HT-29 (cell line): Measurements from ENCODE around the gene C16orf46. TPM values are rescaled to one million over a fixed set of nuclear protein-coding genes. Genes with fewer than 3 reads are reported as not detected.
"Not testable (repeated sequence)": the region's sequence is repeated elsewhere in the genome, so short reads cannot be mapped to it uniquely, and the experiment has no call there.

Experiments used
- DNase-seq: peaks from one replicate; pipeline ENCODE4 v3.0.0-alpha.2; 2015; ENCODE audit warnings: low spot score
- total RNA-seq: library from RNA; depleted of rRNA; stranded (reverse); fragments of >200 nt; shearing (Covaris generic); gene quantifications from 2 replicates; pipeline ENCODE4 v1.2.3, GENCODE V29; 2014; rRNA removed

The C16orf46 gene
- total RNA-seq, result 2.4 TPM in 1 of 2 replicates, not detected in the other

DNA sequence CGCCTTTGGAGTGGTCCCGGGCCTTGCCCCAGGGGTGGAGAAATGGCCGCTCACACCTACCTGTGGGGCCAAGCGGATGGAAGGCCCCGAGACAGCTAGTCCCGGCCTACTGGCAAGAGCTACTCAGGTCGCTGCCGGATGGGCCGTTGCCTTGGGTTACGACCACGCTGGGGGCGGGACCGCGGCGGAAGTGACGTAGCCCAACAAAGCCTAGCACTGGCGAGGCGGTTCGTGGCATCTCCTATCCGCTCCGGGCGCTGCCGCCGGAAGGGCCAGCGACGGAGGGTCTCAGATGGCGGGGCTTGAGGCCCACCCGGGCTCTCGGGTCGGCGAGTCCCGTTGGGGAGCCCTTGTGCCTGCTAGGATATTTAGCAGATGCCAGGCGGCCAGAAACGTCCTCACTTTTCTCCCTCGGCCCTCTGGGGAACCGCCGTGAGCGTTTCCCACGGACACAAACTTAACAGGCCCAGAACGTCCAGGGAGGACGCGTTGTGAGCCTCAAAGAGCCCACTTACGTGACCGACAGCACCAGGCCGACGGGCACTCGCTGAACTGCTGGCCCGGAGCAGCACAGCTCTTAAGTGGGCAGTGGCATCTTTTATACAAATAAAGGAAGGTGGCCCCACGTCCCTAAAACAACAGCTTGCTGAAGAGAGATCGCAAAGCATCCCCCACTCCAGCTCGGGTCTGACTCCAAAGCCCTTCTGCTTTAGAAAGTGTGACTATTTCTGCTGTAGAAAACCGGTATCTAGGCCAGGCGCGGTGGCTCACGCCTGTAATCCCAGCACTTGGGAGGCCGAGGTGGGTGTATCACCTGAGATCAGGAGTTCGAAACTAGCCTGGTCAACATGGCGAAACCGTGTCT lies at the start of gene C16orf46:
Gene C16orf46, minus strand, starts transcription at position 163 of the 865 bp plus-strand sequence. CDS start 13,283 bp downstream, outside the sequence.
- DNase-seq, result peak; percentile 96

GRCh38 chr16:81123092-81123852 lies 46.2 kb upstream of the C16orf46 start:
- DNase-seq, result no peak

DNA sequence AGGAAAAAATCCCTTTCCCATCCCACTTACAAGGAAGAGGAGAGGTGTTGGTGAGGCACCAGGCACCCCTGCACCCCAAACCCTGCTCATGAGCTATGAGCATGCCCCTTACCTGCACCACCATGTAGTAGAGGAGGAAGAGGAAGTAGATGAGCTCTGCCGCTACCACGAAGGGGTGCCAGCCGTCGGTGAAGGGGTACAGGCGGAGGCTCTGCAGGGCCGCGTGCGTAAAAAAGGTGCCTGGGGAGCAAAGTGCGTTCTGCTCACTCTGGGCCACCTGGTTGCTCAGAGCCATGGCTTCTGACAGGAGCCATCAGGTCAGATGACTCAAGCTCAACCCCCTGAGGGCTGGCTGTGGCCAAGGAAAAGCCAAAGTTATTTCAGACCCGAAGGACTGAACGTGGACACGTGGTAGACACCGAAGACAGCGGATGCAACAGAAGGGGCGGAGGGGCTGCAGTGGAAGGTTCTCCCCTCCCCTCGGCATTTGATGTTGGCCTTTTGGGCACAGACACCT lies 44.5 kb upstream of the C16orf46 start:
- no peak for DNase-seq

DNA sequence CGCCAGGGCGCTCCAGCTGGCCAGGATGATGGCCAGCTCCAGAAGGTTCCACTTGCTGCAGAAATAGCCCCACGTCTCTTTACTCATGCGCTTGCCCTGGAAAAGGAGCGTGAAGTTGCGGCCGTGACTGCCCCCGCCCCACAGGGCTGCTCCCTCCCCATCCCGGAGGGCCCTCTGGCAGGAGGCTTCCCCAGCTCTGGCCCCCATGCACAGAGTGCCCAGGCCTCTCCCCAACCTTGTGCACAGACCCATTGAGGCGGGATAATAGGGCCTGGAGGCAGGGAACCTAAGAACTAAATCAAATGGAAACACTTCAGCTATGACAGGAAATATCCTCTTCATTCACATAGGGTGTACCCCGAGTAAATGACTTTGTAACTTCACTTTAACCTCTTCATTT lies 40.4 kb upstream of the C16orf46 start:
- no peak for DNase-seq

DNA sequence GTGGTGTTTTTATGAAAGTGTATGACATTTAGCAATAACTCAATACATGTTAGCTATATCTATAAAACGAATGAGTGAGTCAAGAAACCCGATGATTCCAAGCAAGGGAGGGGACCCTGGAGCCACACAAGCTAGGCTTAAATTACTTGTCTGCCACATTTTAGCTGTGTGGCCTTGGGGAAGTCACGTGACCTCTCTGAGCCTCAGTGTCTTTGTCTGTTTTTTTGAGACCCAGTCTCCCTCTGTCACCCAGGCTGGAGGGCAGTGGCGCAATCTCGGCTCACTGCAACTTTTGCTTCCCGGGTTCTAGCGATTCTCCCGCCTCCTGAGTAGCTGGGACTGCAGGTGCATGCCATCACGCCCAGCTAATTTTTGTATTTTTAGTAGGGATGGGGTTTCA lies 39.2 kb upstream of the C16orf46 start:
- DNase-seq, result no peak

GRCh38 chr16:81112453-81112852 lies 35.4 kb upstream of the C16orf46 start:
- no peak for DNase-seq

DNA sequence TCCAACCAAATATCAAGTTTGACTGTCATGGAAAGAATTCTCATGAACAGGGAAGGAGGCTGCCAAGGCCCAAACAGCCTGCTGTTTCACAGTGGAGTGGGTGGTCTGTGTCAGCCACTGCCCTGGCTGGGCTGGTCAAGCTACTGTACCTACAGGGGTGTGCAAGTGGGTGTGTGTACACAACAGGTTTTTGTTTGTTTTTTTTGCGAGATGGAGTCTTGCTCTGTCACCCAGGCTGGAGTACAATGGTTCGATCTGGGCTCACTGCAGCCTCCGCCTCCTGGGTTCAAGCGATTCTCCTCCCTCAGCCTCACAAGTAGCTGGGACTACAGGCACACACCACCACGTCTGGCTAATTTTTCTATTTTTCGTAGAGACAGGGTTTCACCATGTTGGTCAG lies 32.2 kb upstream of the C16orf46 start:
- not testable (repeated sequence) for DNase-seq

- DNase-seq, result no peak
These were observed 30.5 kb upstream of the C16orf46 start for GRCh38 chr16:81107511-81107910.

GRCh38 chr16:81106826-81107503 lies 29.9 kb upstream of the C16orf46 start:
- no peak for DNase-seq

DNA sequence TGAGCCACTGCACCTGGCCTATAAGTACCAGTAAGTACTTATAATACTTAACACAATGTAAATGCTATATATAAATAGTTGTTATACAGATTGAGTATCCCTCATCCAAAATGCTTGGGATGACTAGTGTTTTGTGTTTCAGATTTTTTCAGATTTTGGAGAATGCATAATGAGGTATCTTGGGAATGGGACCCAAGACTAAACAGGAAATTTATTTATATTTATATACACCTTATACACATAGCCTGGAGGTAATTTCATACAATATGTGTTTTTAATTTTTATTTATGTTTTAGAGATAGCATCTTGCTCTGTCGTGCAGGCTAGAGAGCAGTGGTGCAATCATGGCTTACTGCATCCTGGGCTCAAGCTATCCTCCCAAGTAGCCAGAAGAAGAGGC lies 28.9 kb upstream of the C16orf46 start:
- no peak for DNase-seq

GRCh38 chr16:81101702-81102101 lies 24.7 kb upstream of the C16orf46 start:
- DNase-seq, result no peak

DNA sequence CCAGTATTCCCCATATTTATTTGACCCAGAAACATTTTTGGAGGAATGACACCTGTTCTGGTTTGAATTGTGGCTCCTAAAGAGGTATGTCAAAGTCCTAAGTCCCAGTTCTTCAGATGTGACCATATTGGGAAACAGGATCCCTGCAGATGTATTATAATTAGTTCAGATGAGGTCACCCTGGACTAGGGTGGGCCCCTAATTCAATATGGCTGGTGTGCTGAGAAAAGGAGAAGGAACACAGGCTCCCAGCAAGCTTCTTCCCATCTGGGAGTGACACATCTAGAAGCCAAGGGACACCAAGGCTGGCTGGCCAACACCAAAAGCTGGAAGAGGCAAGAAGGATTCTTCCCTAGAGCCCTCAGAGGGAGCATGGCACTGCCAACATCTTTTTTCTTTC lies 22.9 kb upstream of the C16orf46 start:
- DNase-seq, result no peak

- DNase-seq, result peak; percentile 9
These were observed 20.2 kb upstream of the C16orf46 start for GRCh38 chr16:81097230-81097629.

DNA sequence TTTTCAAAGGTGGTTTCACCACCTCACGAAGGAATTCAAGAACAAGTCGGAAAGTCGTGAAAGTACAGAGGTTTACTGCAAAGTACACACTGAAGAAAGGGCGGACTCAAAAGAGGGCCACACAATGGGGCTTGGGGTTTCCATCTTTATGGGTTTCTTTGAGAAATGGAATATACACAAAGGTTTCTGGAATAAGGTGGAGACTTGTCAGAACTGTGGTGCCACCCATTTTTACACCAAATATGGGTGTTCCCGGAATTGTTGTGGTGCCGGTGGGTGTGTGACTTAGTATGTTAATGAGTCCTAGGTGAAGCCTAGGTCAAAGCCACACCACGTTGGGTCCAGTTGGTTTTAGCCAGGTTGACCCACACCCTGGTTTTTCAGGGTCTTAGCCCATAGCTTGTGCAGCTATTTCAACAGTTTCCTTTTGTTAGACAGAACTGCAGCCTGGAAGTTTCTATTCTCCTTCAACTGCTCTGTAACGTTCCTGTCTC lies 19.7 kb upstream of the C16orf46 start:
- no peak for DNase-seq

- DNase-seq, result peak; percentile 97
These were observed 19.1 kb upstream of the C16orf46 start, which contains the start of gene GCSH for GRCh38 chr16:81095953-81096714. Gene GCSH, minus strand, starts transcription at chr16:81096395. Its CDS starts 117 bp downstream, at chr16:81096278.

DNA sequence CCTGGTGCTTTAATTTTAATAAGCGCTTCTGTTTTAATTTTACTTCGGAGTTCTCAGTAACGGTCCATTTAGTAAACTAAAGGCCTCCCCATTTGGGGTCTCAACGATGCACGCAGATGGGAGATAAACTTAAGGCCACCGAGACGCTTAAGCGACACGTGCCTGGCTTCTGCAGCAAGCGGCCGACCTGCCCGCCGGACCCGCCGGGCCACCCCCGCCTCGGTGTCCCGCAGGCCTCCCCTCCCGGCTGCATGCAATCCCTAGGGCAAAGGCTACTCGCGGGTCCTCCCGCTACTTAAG lies 18.6 kb upstream of the C16orf46 start:
- no peak for DNase-seq

DNA sequence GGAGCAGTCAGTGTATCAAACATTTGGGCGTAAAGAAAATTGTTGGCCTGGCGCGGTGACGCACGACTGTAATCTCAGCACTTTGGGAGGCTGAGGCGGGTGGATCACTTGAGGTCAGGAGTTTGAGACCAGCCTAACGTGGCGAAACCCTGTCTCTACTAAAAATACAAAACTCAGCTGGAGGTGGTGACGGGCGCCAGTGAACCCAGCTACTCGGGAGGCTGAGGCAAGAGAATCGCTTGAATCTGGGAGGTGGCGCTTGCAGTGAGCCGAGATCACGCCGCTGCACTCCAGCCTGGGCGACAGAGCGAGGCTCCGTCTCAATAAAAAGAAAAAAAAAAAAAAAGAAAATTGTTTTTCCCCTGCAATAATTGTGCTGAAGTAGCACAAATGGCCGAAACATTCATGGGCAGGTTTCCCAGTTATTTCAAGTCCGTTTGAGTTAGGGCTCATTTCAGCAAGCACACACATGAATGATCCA lies 17.8 kb upstream of the C16orf46 start:
- DNase-seq, result no peak

GRCh38 chr16:81088836-81089235 lies 11.8 kb upstream of the C16orf46 start:
- no peak for DNase-seq

DNA sequence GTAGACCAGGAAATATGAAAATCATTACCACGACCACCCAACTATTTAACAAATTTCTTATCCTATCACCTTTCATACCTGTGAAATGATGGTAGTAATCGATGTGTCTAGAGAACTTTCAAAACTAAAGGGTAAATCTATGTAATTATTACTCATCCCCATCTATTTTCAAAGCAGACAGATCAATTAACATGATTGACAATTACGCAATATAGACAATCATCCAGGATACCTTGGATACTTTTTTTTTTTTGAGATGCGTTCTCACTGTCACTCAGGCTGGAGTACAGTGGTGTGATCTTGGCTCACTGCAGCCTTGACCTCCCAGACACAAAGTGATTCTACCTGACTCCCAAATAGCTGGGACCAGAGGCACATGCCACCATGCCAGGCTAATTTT lies 4.0 kb upstream of the C16orf46 start:
- no peak for DNase-seq

DNA sequence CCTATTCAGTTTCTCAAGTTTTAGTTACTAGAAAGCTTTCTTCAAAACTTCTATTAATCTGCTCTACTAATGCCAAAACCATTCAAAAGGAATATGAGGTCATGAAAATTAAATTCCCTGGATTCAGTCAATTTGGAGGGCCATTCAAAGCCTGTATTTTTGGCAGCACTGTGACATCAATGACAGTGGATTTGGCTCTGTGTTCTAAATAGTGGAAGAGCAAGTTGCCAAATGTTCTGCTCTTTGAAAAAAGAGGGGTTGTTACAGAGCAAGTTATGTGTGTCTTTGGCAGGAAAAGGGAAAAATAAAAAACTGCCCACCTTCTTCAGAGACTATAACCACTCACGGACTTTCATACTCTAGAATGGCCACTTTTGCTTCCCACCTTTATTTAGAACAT lies 3.2 kb upstream of the C16orf46 start:
- no peak for DNase-seq

- peak; percentile 94 for DNase-seq
These were observed 417 bp downstream of the C16orf46 start for GRCh38 chr16:81076566-81077075.
